Neuronal stem cell (in vitro differentiated cells): ENCODE data around the gene PLOD2.

Experiments
- DNase-seq: peaks from one replicate; pipeline ENCODE4 v3.0.0-alpha.2; 2013; ENCODE audit warnings: low spot score
- H2AFZ ChIP-seq: one replicate; pipeline ENCODE4 v1.6.1; 2013; ENCODE audit warnings: mild to moderate bottlenecking, low read length, inconsistent platforms
- H2AK5ac ChIP-seq: 2 replicates; pipeline ENCODE4 v1.6.1; 2013; ENCODE audit warnings: low read depth, mild to moderate bottlenecking, inconsistent platforms, low read length, moderate library complexity, mixed read lengths
- H2BK120ac ChIP-seq: 2 replicates; pipeline ENCODE4 v1.6.1; 2013; ENCODE audit warnings: low read depth, mild to moderate bottlenecking, inconsistent platforms, low read length, moderate library complexity, mixed read lengths
- H2BK12ac ChIP-seq: one replicate; pipeline ENCODE4 v1.6.1; 2013; ENCODE audit warnings: low read length, inconsistent platforms
- H2BK15ac ChIP-seq: 2 replicates; pipeline ENCODE4 v1.6.1; 2013; ENCODE audit warnings: mild to moderate bottlenecking, low read length, inconsistent platforms, mixed read lengths
- H2BK5ac ChIP-seq: one replicate; pipeline ENCODE4 v1.6.1; 2013; ENCODE audit warnings: inconsistent platforms, mild to moderate bottlenecking, low read length, moderate library complexity
- H3K14ac ChIP-seq: one replicate; pipeline ENCODE4 v1.6.1; 2013; ENCODE audit warnings: low read length, inconsistent platforms
- H3K18ac ChIP-seq: 2 replicates; pipeline ENCODE4 v1.6.1; 2013; ENCODE audit warnings: low read length, inconsistent platforms
- H3K23ac ChIP-seq: 2 replicates; pipeline ENCODE4 v1.6.1; 2013; ENCODE audit warnings: low read depth, mild to moderate bottlenecking, mixed read lengths, low read length, inconsistent platforms; ENCODE audit not compliant: poor library complexity
- H3K27ac ChIP-seq: replicated peaks from 3 replicates; pipeline ENCODE4 v1.5.1; 2013; ENCODE audit warnings: low read length, inconsistent platforms
- H3K27me3 ChIP-seq, 3 experiments: 2 replicates each; pipeline ENCODE4 v1.6.1; 2013; ENCODE audit warnings: low read length in 3 of 3, mild to moderate bottlenecking in 2 of 3, inconsistent platforms in 1 of 3, low read depth in 1 of 3, mixed read lengths in 1 of 3, moderate library complexity in 1 of 3; ENCODE audit not compliant: control insufficient read depth in 3 of 3, insufficient read depth in 3 of 3
- H3K36me3 ChIP-seq, 2 donors: replicated peaks in 1 of 2; 2 replicates each; pipeline ENCODE4 v1.6.1; 2013; ENCODE audit warnings: low read length in 2 of 2; ENCODE audit not compliant: control insufficient read depth in 2 of 2, insufficient read depth in 2 of 2
- H3K4ac ChIP-seq: 2 replicates; pipeline ENCODE4 v1.6.1; 2013; ENCODE audit warnings: inconsistent platforms, mild to moderate bottlenecking, low read length, moderate library complexity
- H3K4me1 ChIP-seq, 2 donors: 1 replicate in 1 of 2; 2 replicates in 1 of 2; pipeline ENCODE4 v1.6.1; 2013; ENCODE audit warnings: low read length in 2 of 2, low read depth in 1 of 2; ENCODE audit not compliant: control insufficient read depth in 2 of 2, insufficient read depth in 1 of 2
- H3K4me2 ChIP-seq: one replicate; pipeline ENCODE4 v1.6.1; 2013; ENCODE audit warnings: mild to moderate bottlenecking, low read length, inconsistent platforms; ENCODE audit not compliant: insufficient read depth, poor library complexity, severe bottlenecking
- H3K4me3 ChIP-seq, 2 donors: 2 replicates each; pipeline ENCODE4 v1.5.1; 2013; ENCODE audit warnings: low read length in 2 of 2, mild to moderate bottlenecking in 2 of 2, inconsistent platforms in 1 of 2, moderate library complexity in 1 of 2
- H3K79me1 ChIP-seq: one replicate; pipeline ENCODE4 v1.6.1; 2013; ENCODE audit warnings: low read depth, mild to moderate bottlenecking, inconsistent platforms, low read length, moderate library complexity
- H3K9ac ChIP-seq: one replicate; pipeline ENCODE4 v1.6.1; 2013; ENCODE audit warnings: mild to moderate bottlenecking, low read depth, low read length, inconsistent platforms; ENCODE audit not compliant: poor library complexity
- H3K9me3 ChIP-seq, 2 donors: replicated peaks in 1 of 2; 2 replicates each; pipeline versions ENCODE3 to v1.6.1; 2013; ENCODE audit warnings: low read length in 2 of 2, mild to moderate bottlenecking in 2 of 2, inconsistent platforms in 1 of 2, low read depth in 1 of 2, mixed read lengths in 1 of 2, moderate library complexity in 1 of 2; ENCODE audit not compliant: control insufficient read depth in 2 of 2, insufficient read depth in 1 of 2
- H4K8ac ChIP-seq: one replicate; pipeline ENCODE4 v1.6.1; 2013; ENCODE audit warnings: low read depth, mild to moderate bottlenecking, inconsistent platforms, low read length, moderate library complexity
- H4K91ac ChIP-seq: one replicate; pipeline ENCODE4 v1.6.1; 2013; ENCODE audit warnings: low read length, low read depth, mild to moderate bottlenecking, inconsistent platforms; ENCODE audit not compliant: poor library complexity
- WGBS, 2 donors: extraction: QIAGEN DNeasy Blood & Tissue Kit; methylation state at CpG; one replicate each; pipeline ENCODE4 v1.1.7; 2013; ENCODE audit warnings: missing lambda C conversion rate in 2 of 2, mixed read lengths in 1 of 2; ENCODE audit not compliant: insufficient read length in 2 of 2, insufficient replicate concordance in 1 of 2; ENCODE audit errors: extremely low coverage in 2 of 2; 5-methylcytosine and 5-hydroxymethylcytosine counted together

The PLOD2 gene

DNA sequence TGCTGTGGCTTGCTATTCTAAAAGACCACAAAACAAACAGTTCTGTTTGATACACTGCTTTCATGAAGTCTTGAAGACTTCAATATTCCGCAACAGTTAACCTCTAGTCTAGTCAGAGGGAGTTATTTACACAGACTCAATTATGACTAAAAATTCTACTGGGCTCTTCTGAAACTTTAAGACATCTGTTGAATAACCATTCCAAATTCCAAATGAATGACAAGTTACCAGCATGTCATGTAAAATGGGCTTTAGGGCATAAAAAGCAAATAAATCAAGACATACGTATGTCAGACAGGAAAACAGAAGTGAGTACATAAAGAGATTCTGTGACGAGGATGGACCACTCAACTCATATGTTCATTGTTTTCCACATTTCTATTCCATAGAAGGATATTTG, 93.9 kb downstream of the PLOD2 start:
- Histone ChIP-seq H4K8ac (no peak overlapping the region), H3K27ac (no peak overlapping the region), H3K79me1 (no peaks in the 10 kb centered on the region), H2BK15ac (no peak overlapping the region), H3K23ac (no peak overlapping the region), H2BK120ac (no peak overlapping the region), H3K4me2 (no peak overlapping the region), H3K9ac (no peak overlapping the region), H2AFZ (no peak overlapping the region), H4K91ac (no peak overlapping the region), H3K9me3 (no peaks in the 10 kb centered on the region), H3K4ac (no peak overlapping the region), H3K14ac (no peak overlapping the region), H2BK12ac (no peak overlapping the region), H3K36me3 (no peaks in the 10 kb centered on the region), H2BK5ac (no peak overlapping the region), H2AK5ac (no peak overlapping the region), H3K18ac (no peak overlapping the region), H3K4me3 (no peak overlapping the region), H3K4me1 (no peaks in the 10 kb centered on the region), H3K27me3 (no peaks in the 10 kb centered on the region)
- no peak for DNase-seq
- no CpG with 5 or more reads among the region's 3 CpGs for WGBS, 2 donors

GRCh38 chr3:146065573-146066006, 95.4 kb downstream of the PLOD2 start:
- Histone ChIP-seq H3K4me2 (no peak overlapping the region), H2AK5ac (no peak overlapping the region), H3K4ac (no peak overlapping the region), H4K91ac (no peak overlapping the region), H3K14ac (no peak overlapping the region), H3K18ac (no peak overlapping the region), H3K27me3 (no peaks in the 10 kb centered on the region), H2AFZ (no peak overlapping the region), H2BK12ac (no peak overlapping the region), H3K36me3 (no peaks in the 10 kb centered on the region), H3K9me3 (no peaks in the 10 kb centered on the region), H2BK5ac (no peak overlapping the region), H3K4me3 (no peak overlapping the region), H2BK120ac (no peak overlapping the region), H4K8ac (no peak overlapping the region), H2BK15ac (no peak overlapping the region), H3K79me1 (no peaks in the 10 kb centered on the region), H3K4me1 (no peaks in the 10 kb centered on the region), H3K9ac (no peak overlapping the region), H3K23ac (no peak overlapping the region), H3K27ac (no peak overlapping the region)
- DNase-seq: peak; percentile 44
- WGBS, 2 donors: no CpG with 5 or more reads among the region's 2 CpGs

- no peak overlapping the region for H2BK5ac ChIP-seq
- WGBS, 2 donors: no CpG with 5 or more reads among the region's 2 CpGs
- H3K27ac ChIP-seq: no peak overlapping the region
These were observed 102.7 kb downstream of the PLOD2 start for GRCh38 chr3:146058241-146058640.

DNA sequence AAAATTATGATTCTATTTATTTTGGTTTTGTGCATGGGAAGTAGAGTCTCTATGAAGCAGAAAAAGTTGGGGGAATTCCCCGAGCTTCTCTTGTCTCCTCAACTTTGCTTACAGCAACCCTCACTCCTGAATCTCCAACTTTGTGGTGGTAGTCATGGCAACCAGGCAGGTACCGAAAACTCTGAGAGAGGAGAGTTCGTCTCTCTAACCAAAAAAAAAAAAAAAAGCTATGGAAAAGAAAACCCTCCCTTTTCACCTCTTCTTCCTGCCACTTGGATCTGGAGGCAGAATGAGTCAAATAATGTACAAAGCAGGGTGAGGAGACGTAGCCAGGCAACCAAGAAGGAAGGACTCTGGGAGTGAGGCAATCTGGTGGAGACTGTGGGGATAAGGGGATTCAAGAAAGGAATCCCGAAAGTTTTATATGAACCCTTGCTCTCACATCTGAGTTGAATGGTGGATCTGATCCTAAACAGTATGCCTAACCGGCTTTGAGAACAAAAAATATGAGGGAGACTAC, 108.1 kb downstream of the PLOD2 start:
- Histone ChIP-seq H2BK120ac (no peak overlapping the region), H3K9me3 (no peaks in the 10 kb centered on the region), H2BK5ac (no peak overlapping the region), H3K18ac (no peak overlapping the region), H3K4me3 (no peak overlapping the region), H3K4me2 (no peak overlapping the region), H2BK12ac (no peak overlapping the region), H3K27ac (no peak overlapping the region), H2BK15ac (no peak overlapping the region), H3K9ac (no peak overlapping the region), H2AFZ (no peak overlapping the region), H2AK5ac (no peak overlapping the region), H3K14ac (no peak overlapping the region), H3K36me3 (no peaks in the 10 kb centered on the region), H3K4me1 (no peaks in the 10 kb centered on the region), H4K91ac (no peak overlapping the region), H3K79me1 (no peaks in the 10 kb centered on the region), H4K8ac (no peak overlapping the region), H3K23ac (no peak overlapping the region), H3K4ac (no peak overlapping the region), H3K27me3 (no peaks in the 10 kb centered on the region)
- WGBS, 2 donors: no CpG with 5 or more reads among the region's 6 CpGs
- no peak for DNase-seq

More at GRCh38 chr3:146058241-146058640, 102.7 kb downstream of the PLOD2 start:
- Histone ChIP-seq H3K36me3 (no peaks in the 10 kb centered on the region), H3K14ac (no peak overlapping the region), H3K4ac (no peak overlapping the region), H3K18ac (no peak overlapping the region), H2BK120ac (no peak overlapping the region), H3K4me3 (no peak overlapping the region), H4K91ac (no peak overlapping the region), H3K4me1 (no peaks in the 10 kb centered on the region), H3K4me2 (no peak overlapping the region), H3K9ac (no peak overlapping the region), H4K8ac (no peak overlapping the region), H2AK5ac (no peak overlapping the region), H2BK12ac (no peak overlapping the region), H3K79me1 (no peaks in the 10 kb centered on the region), H2AFZ (no peak overlapping the region), H3K27me3 (no peaks in the 10 kb centered on the region), H3K9me3 (no peaks in the 10 kb centered on the region), H2BK15ac (no peak overlapping the region), H3K23ac (no peak overlapping the region)
- DNase-seq: no peak
